Keratinocyte (primary cell): ENCODE data around the gene THOC5. TPM values are rescaled to one million over a fixed set of nuclear protein-coding genes. Genes with fewer than 3 reads are reported as not detected.
"Not testable (repeated sequence)": the region's sequence is repeated elsewhere in the genome, so short reads cannot be mapped to it uniquely, and the experiment has no call there.

Experiments used
- DNase-seq: peaks from one replicate; pipeline ENCODE4 v3.0.0-alpha.2; 2011; ENCODE audit warnings: low read depth, missing footprints, low spot score
- FAIRE-seq: peaks from 2 replicates; lab custom pipeline; 2011; peaks lifted over from hg19 to GRCh38; lab: Jason Lieb, UNC
- H2AFZ ChIP-seq: 2 replicates; pipeline ENCODE4 v1.6.0; 2012; ENCODE audit warnings: low read length, control low read depth, inconsistent platforms; ENCODE audit not compliant: control insufficient read depth
- H3K27ac ChIP-seq: 2 replicates; pipeline ENCODE4 v1.5.1; 2011; ENCODE audit warnings: low read length; ENCODE audit not compliant: control insufficient read depth, insufficient read depth
- H3K27me3 ChIP-seq: 3 replicates; pipeline ENCODE4 v1.6.0; 2011; ENCODE audit warnings: low read length; ENCODE audit not compliant: control insufficient read depth, insufficient read depth; ENCODE audit errors: extremely low read depth
- H3K36me3 ChIP-seq, 2 experiments: 2 replicates in 1 of 2; 3 replicates in 1 of 2; pipeline ENCODE4 v1.5.1; 2011; ENCODE audit warnings: low read length in 2 of 2, mild to moderate bottlenecking in 1 of 2; ENCODE audit not compliant: control insufficient read depth in 2 of 2, insufficient read depth in 2 of 2; ENCODE audit errors: extremely low read depth in 1 of 2
- H3K4me1 ChIP-seq: 3 replicates; pipeline ENCODE4 v1.5.1; 2011; ENCODE audit warnings: low read length; ENCODE audit not compliant: control insufficient read depth, insufficient read depth; ENCODE audit errors: extremely low read depth
- H3K4me2 ChIP-seq: 3 replicates; pipeline ENCODE4 v1.6.0; 2011; ENCODE audit warnings: low read depth, low read length; ENCODE audit not compliant: control insufficient read depth, insufficient read depth; ENCODE audit errors: extremely low read depth
- H3K4me3 ChIP-seq, 3 experiments: fragments of 200-600 bp in 1 of 3; sonication (generic) in 1 of 3; 2 replicates in 2 of 3; 3 replicates in 1 of 3; pipeline ENCODE4 v1.5.1; 2011 to 2016; ENCODE audit warnings: low read length in 3 of 3, mild to moderate bottlenecking in 3 of 3, control low read depth in 2 of 3, inconsistent platforms in 1 of 3, low read depth in 1 of 3, mixed read lengths in 1 of 3, mixed run types in 1 of 3, moderate library complexity in 1 of 3; ENCODE audit not compliant: control insufficient read depth in 2 of 3, insufficient read depth in 2 of 3; ENCODE audit errors: extremely low read depth in 1 of 3
- H3K79me2 ChIP-seq: 2 replicates; pipeline ENCODE4 v1.6.0; 2012; ENCODE audit warnings: low read length; ENCODE audit not compliant: control insufficient read depth, insufficient read depth
- H3K9ac ChIP-seq: 3 replicates; pipeline ENCODE4 v1.6.0; 2011; ENCODE audit warnings: low read length; ENCODE audit not compliant: control insufficient read depth, insufficient read depth; ENCODE audit errors: extremely low read depth
- H3K9me1 ChIP-seq: 3 replicates; pipeline ENCODE4 v1.6.0; 2011; ENCODE audit warnings: low read length; ENCODE audit not compliant: control insufficient read depth, insufficient read depth; ENCODE audit errors: extremely low read depth
- H3K9me3 ChIP-seq: 2 replicates; pipeline ENCODE4 v1.5.1; 2012; ENCODE audit warnings: low read depth, low read length; ENCODE audit not compliant: control insufficient read depth
- H4K20me1 ChIP-seq: 3 replicates; pipeline ENCODE4 v1.6.0; 2011; ENCODE audit warnings: low read length; ENCODE audit not compliant: control insufficient read depth, insufficient read depth; ENCODE audit errors: extremely low read depth
- CTCF ChIP-seq, 3 experiments: IDR thresholded peaks in 1 of 3; conservative IDR thresholded peaks in 1 of 3; optimal IDR thresholded peaks in 1 of 3; 2 replicates in 2 of 3; 3 replicates in 1 of 3; pipeline versions ENCODE3 to v1.5.1; 2011; ENCODE audit warnings: low read length in 3 of 3, mild to moderate bottlenecking in 3 of 3, moderate library complexity in 2 of 3, control low read depth in 1 of 3, inconsistent platforms in 1 of 3; ENCODE audit not compliant: insufficient read depth in 2 of 3; ENCODE audit errors: extremely low read depth in 1 of 3
- EZH2 ChIP-seq: IDR thresholded peaks from one replicate; pipeline ENCODE4 v1.6.1; 2012; ENCODE audit warnings: inconsistent platforms, mild to moderate bottlenecking, low read length, moderate library complexity
- dilution Hi-C: fragments of 300-500 bp; cut with MboI; formaldehyde crosslinking; loops from one replicate; pipeline ENCODE4 v1.7.0; 2020; ENCODE audit warnings: low sequenced_read_pairs; ENCODE audit not compliant: extremely low pct_ligation_motif_present
- polyA minus RNA-seq, 3 experiments: library from RNA; depleted of rRNA, polyadenylated mRNA; stranded (reverse); fragments of >200 nt; gene quantifications; 1 replicate in 1 of 3; 2 replicates in 1 of 3; 3 replicates in 1 of 3; pipeline ENCODE4 v1.2.3, GENCODE V29; 2011
- polyA plus RNA-seq, 5 experiments: library from polyadenylated mRNA; depleted of rRNA in 3 of 5; stranded (reverse) in 3 of 5; stranded (forward) in 1 of 5; unstranded in 1 of 5; fragments of >200 nt; gene quantifications; 1 replicate in 1 of 5; 2 replicates in 3 of 5; 3 replicates in 1 of 5; pipeline versions ENCODE4 v1.2.1 to v1.2.3, GENCODE V29; 2011 to 2012; ENCODE audit warnings: missing spikeins in 2 of 5, low read depth in 1 of 5, low replicate concordance in 1 of 5

The THOC5 gene
- 34.1 to 35.6 TPM (median 35.4 TPM) in 3 replicates for polyA plus RNA-seq
- 54.8 TPM for polyA plus RNA-seq (2011; ENCODE audit: low read depth)
- 27.5 and 29.2 TPM in 2 replicates for polyA plus RNA-seq (2011; cell fraction: cytosol; rRNA removed)
- polyA plus RNA-seq (2011; cell fraction: nucleus; rRNA removed) = 54.6 and 55.6 TPM in 2 replicates
- polyA plus RNA-seq (2012; ENCODE audit: low replicate concordance) = 16.1 and 29.8 TPM in 2 replicates
- 42.2 to 51.4 TPM (median 50.8 TPM) in 3 replicates for polyA minus RNA-seq
- 27.0 TPM for polyA minus RNA-seq (2011; cell fraction: cytosol; rRNA and poly(A)+ RNA removed)
- 28.4 and 47.7 TPM in 2 replicates for polyA minus RNA-seq (2011; cell fraction: nucleus; rRNA and poly(A)+ RNA removed)

GRCh38 chr22:29553351-29554224 is at the start of gene THOC5:
Gene THOC5 (minus strand): TSS chr22:29553757. CDS start chr22:29549147, 4,610 bp downstream.
- peaks cover 20% of the 10 kb centered on the region for H3K79me2 ChIP-seq
- no peaks in the 10 kb centered on the region for H4K20me1 ChIP-seq
- H3K27me3 ChIP-seq = no peaks in the 10 kb centered on the region
- H3K4me1 ChIP-seq = peaks cover 5% of the 10 kb centered on the region
- no peaks in the 10 kb centered on the region for H3K9me1 ChIP-seq
- peak within 1 kb of the TSS; percentile 79 for H3K4me2 ChIP-seq
- H3K4me3 ChIP-seq = peak within 1 kb of the TSS; percentile 72 to 85 (median 83)
- H3K9ac ChIP-seq = peak within 1 kb of the TSS; percentile 83
- DNase-seq (peak; percentile 75), FAIRE-seq (peak; percentile 82)
- dilution Hi-C loops = no loop called here
- no peaks in the 10 kb centered on the region for H3K9me3 ChIP-seq
- H3K27ac ChIP-seq = peak within 1 kb of the TSS; percentile 74
- H3K36me3 ChIP-seq = peaks cover 7 to 10% of the 10 kb centered on the region in 2 experiments
- TF ChIP-seq CTCF (optimal IDR thresholded peaks at IDR 0.05 in 1 of 3, IDR thresholded peaks at IDR 0.05 in 1 of 3, conservative IDR thresholded peaks at IDR 0.05 in 1 of 3; ENCODE audit: extremely low read depth in 1 of 3, insufficient read depth in 2 of 3, low read length in 3 of 3) (peak; percentile 68 to 84 (median 68)), EZH2 (no peak)
- peak within 1 kb of the TSS; percentile 93 for H2AFZ ChIP-seq

- peaks cover 3% of the 10 kb centered on the region for H3K79me2 ChIP-seq
- H3K4me3 ChIP-seq = no peak overlapping the region
- FAIRE-seq (no peak), DNase-seq (no peak)
- H3K9me1 ChIP-seq = no peaks in the 10 kb centered on the region
- TF ChIP-seq EZH2 (no peak), CTCF (optimal IDR thresholded peaks at IDR 0.05 in 1 of 3, IDR thresholded peaks at IDR 0.05 in 1 of 3, conservative IDR thresholded peaks at IDR 0.05 in 1 of 3; ENCODE audit: extremely low read depth in 1 of 3, insufficient read depth in 2 of 3, low read length in 3 of 3) (no peak)
- no peaks in the 10 kb centered on the region for H3K27me3 ChIP-seq
- dilution Hi-C loops = no loop called here
- no peak overlapping the region for H3K9ac ChIP-seq
- H2AFZ ChIP-seq = no peak overlapping the region
- no peak overlapping the region for H3K27ac ChIP-seq
- H3K4me2 ChIP-seq = no peak overlapping the region
- H4K20me1 ChIP-seq = no peaks in the 10 kb centered on the region
- peaks cover 7% of the 10 kb centered on the region for H3K4me1 ChIP-seq
- no peaks in the 10 kb centered on the region for H3K9me3 ChIP-seq
- no peaks in the 10 kb centered on the region for H3K36me3 ChIP-seq
Observed at GRCh38 chr22:29598684-29599020, 45.1 kb upstream of the THOC5 start.

GRCh38 chr22:29597871-29598683 is 44.5 kb upstream of the THOC5 start:
- DNase-seq, H3K79me2 ChIP-seq, H2AFZ ChIP-seq, H3K4me3 ChIP-seq, dilution Hi-C loops, H3K4me1 ChIP-seq, H3K27ac ChIP-seq, H3K9me3 ChIP-seq, H3K36me3 ChIP-seq, H3K9me1 ChIP-seq, H3K4me2 ChIP-seq, H3K27me3 ChIP-seq, FAIRE-seq, H3K9ac ChIP-seq, H4K20me1 ChIP-seq: not testable (repeated sequence)
